ENCODE measurements around the gene GALM. TPM values are rescaled to one million over a fixed set of nuclear protein-coding genes. Genes with fewer than 3 reads are reported as not detected.

GALM gene
- total and polyA plus RNA-seq, 2 of the 8 experiments (the other 6 are each of a cell fraction or from before 2014, with no cell fraction given), result 9.9 to 13.1 TPM

GRCh38 chr2:38750011-38750890 lies 84.3 kb downstream of the GALM start (continued):
- TF ChIP-seq PHF8 (conservative IDR thresholded peaks at IDR 0.05; ENCODE audit: low read depth, low read length) (peak; percentile 7), YY1 (IDR thresholded peaks at IDR 0.05; ENCODE audit: low read depth, low read length) (no peak), NRF1 (IDR thresholded peaks at IDR 0.05; ENCODE audit: low read depth, low read length) (no peak), RNF2 (IDR thresholded peaks at IDR 0.05; ENCODE audit: borderline replicate concordance, low read depth, low read length, missing control alignments, poor library complexity, severe bottlenecking) (no peak), CHD7 (IDR thresholded peaks at IDR 0.05; ENCODE audit: insufficient replicate concordance, low read length) (peak; percentile 30), ASH2L (IDR thresholded peaks at IDR 0.05; ENCODE audit: low read length) (peak; percentile 30), TBP (IDR thresholded peaks at IDR 0.05; ENCODE audit: low read depth, low read length) (no peak)
